H7 (cell line): ENCODE results near the gene RTKN2. TPM values are rescaled to one million over a fixed set of nuclear protein-coding genes. Genes with fewer than 3 reads are reported as not detected.

Source experiments
- DNase-seq: peaks from one replicate; pipeline ENCODE4 v3.0.0; 2012
- H3K27me3 ChIP-seq: 2 replicates; pipeline ENCODE4 v1.6.0; 2011; ENCODE audit warnings: mild to moderate bottlenecking, low read length; ENCODE audit not compliant: control insufficient read depth, insufficient read depth
- H3K36me3 ChIP-seq: replicated peaks from 2 replicates; pipeline ENCODE4 v1.5.1; 2011; ENCODE audit warnings: low read length; ENCODE audit not compliant: control insufficient read depth, insufficient read depth
- H3K4me3 ChIP-seq: 2 replicates; pipeline ENCODE4 v1.5.1; 2011; ENCODE audit warnings: low read depth, mild to moderate bottlenecking, control low read depth, low read length, moderate library complexity; ENCODE audit not compliant: insufficient read depth
- total RNA-seq: library from RNA; depleted of rRNA; stranded (reverse); fragments of >200 nt; shearing (Covaris generic); gene quantifications from 2 replicates; pipeline ENCODE4 v1.2.3, GENCODE V29; 2014

The RTKN2 gene
- total RNA-seq, 1 experiment from 2014 or later = 9.5 TPM

- H3K4me3 ChIP-seq = no peak overlapping the region
- H3K36me3 ChIP-seq = no peaks in the 10 kb centered on the region
- no peaks in the 10 kb centered on the region; the same call in 1 of the 2 replicates for H3K27me3 ChIP-seq
- no peak for DNase-seq
These were observed 1.4 kb upstream of the RTKN2 start for GRCh38 chr10:62270020-62270419.

DNA sequence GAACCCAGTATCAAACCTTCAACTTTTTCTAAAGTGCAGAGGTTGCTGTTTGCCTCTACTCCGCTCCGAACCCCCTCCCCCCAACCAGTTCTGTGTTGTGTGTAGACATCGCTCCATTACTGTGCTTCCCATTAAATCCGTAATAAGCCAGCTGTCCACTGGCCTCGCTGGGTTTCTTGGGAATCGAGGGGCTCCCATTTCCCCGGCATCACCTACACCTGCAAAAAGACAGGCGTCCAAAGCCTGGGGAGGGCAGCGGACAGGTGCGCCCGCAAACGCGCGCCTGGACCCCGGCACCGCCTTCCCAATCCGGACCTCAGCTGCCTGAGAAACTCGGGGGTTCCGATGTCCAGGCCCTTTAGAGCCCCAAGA, 631 bp downstream of the RTKN2 start:
- H3K36me3 ChIP-seq = no peaks in the 10 kb centered on the region
- no peak for DNase-seq
- H3K27me3 ChIP-seq = no peaks in the 10 kb centered on the region; the same call in 1 of the 2 replicates
- peak overlapping the region; percentile 84 for H3K4me3 ChIP-seq

- no peaks in the 10 kb centered on the region for H3K36me3 ChIP-seq
- no peak for DNase-seq
- H3K27me3 ChIP-seq = no peaks in the 10 kb centered on the region
- no peak overlapping the region for H3K4me3 ChIP-seq
These were observed 2.0 kb downstream of the RTKN2 start for GRCh38 chr10:62266611-62267010.

GRCh38 chr10:62266147-62266546, 2.5 kb downstream of the RTKN2 start:
- H3K27me3 ChIP-seq = no peaks in the 10 kb centered on the region
- no peak overlapping the region for H3K4me3 ChIP-seq
- no peaks in the 10 kb centered on the region for H3K36me3 ChIP-seq
- DNase-seq = no peak

GRCh38 chr10:62264702-62265436, 3.8 kb downstream of the RTKN2 start:
- Histone ChIP-seq H3K27me3 (no peaks in the 10 kb centered on the region), H3K4me3 (no peak overlapping the region), H3K36me3 (no peaks in the 10 kb centered on the region)
- peak; percentile 67 for DNase-seq

- Histone ChIP-seq H3K27me3 (no peaks in the 10 kb centered on the region), H3K4me3 (no peak overlapping the region), H3K36me3 (no peaks in the 10 kb centered on the region; the same call in 1 of the 2 replicates)
- no peak for DNase-seq
These were observed 4.5 kb downstream of the RTKN2 start for GRCh38 chr10:62264126-62264525.

GRCh38 chr10:62261666-62262065, 7.0 kb downstream of the RTKN2 start:
- Histone ChIP-seq H3K4me3 (no peak overlapping the region), H3K36me3 (no peaks in the 10 kb centered on the region; the same call in 1 of the 2 replicates), H3K27me3 (no peaks in the 10 kb centered on the region)
- no peak for DNase-seq

GRCh38 chr10:62259998-62260397, 8.6 kb downstream of the RTKN2 start:
- H3K4me3 ChIP-seq = no peak overlapping the region
- no peaks in the 10 kb centered on the region for H3K27me3 ChIP-seq
- H3K36me3 ChIP-seq = no peaks in the 10 kb centered on the region; the same call in 1 of the 2 replicates
- no peak for DNase-seq

DNA sequence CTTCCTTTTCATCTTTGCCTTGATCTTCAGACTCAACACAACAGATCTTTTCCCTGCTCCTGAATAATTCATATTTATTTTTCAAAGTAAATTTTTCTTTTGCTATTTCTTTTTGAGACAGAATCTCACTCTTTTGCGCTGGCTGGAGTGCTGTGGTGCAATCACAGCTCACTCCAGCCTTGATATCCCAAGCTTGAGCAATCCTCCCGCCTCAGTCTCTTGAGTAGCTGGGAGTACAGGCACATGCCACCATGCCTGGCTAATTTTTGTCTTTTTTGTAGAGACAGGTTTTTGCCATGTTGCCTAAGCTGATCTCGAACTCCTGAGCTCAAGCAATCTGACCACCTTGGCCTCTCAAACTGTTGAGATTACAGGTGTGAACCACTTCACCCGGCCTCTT, 9.2 kb downstream of the RTKN2 start:
- DNase-seq = no peak
- Histone ChIP-seq H3K27me3 (no peaks in the 10 kb centered on the region), H3K4me3 (no peak overlapping the region), H3K36me3 (no peaks in the 10 kb centered on the region; the same call in 1 of the 2 replicates)

- Histone ChIP-seq H3K36me3 (no peaks in the 10 kb centered on the region; the same call in 1 of the 2 replicates), H3K27me3 (no peaks in the 10 kb centered on the region), H3K4me3 (no peak overlapping the region)
- DNase-seq = no peak
These were observed 9.7 kb downstream of the RTKN2 start for GRCh38 chr10:62258926-62259325.

DNA sequence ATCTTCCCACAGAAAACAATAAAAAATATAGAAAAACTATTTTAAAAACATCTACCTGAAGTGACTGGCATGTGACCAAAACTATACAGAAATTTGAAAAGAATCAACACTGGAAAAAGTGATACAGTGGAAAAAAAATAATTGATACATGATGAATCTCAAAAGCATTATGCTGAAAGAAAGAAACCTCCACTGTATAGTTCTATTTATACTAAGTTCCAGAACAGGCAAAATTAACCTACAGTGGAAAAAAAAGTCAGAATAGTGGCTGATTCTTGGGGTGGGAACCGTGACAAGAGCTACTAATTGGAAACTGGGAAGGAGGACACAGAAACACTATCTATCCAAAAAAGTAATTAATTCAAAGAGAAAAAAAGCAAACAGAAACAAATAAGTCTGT, 14.9 kb downstream of the RTKN2 start:
- Histone ChIP-seq H3K4me3 (no peak overlapping the region), H3K36me3 (no peaks in the 10 kb centered on the region), H3K27me3 (no peaks in the 10 kb centered on the region)

DNA sequence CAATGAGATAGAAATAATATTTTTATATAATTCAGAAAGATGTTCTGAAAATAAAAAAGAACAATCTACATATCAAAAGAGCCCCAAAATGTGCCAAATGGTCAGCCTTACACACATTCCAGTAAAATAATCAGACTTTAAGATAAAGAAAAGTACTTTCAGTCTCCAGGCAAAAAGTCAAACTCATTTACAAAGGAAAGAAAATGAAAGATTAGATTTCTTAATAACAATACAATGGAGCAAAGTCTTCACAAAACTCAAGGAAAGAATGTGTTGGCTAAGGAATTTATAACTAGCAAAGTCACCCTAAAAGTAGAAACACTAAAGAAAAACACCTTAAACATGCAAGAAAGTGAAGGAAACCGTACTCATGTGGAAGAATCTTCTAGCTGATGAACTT, 16.6 kb downstream of the RTKN2 start:
- Histone ChIP-seq H3K4me3 (no peak overlapping the region), H3K27me3 (no peaks in the 10 kb centered on the region), H3K36me3 (no peaks in the 10 kb centered on the region)
- no peak for DNase-seq

More for the DNA sequence above, 14.9 kb downstream of the RTKN2 start:
- no peak for DNase-seq

- Histone ChIP-seq H3K36me3 (no peaks in the 10 kb centered on the region), H3K27me3 (no peaks in the 10 kb centered on the region), H3K4me3 (no peak overlapping the region)
- no peak for DNase-seq
These were observed 17.9 kb downstream of the RTKN2 start for GRCh38 chr10:62250594-62251198.

DNA sequence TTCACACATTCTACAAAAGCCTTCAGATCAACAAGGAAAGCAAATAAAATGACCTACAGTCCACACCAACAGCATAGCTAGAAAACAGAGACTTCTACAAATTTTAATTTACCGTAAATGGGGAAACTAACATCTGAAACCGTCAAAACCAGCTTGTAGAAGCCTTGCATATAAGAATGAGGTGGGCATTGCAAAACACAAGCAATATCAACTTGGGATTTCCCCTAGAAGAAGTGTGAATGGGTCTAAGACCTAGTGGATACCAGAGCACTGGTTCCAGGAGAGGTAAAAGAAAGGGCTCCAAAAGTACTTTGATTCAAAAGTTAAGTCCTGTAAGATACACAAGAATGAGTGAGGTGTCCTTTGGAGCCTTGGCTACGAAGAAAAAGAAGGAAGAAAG, 18.7 kb downstream of the RTKN2 start:
- Histone ChIP-seq H3K36me3 (no peaks in the 10 kb centered on the region), H3K27me3 (no peaks in the 10 kb centered on the region), H3K4me3 (no peak overlapping the region)
- DNase-seq = no peak

DNA sequence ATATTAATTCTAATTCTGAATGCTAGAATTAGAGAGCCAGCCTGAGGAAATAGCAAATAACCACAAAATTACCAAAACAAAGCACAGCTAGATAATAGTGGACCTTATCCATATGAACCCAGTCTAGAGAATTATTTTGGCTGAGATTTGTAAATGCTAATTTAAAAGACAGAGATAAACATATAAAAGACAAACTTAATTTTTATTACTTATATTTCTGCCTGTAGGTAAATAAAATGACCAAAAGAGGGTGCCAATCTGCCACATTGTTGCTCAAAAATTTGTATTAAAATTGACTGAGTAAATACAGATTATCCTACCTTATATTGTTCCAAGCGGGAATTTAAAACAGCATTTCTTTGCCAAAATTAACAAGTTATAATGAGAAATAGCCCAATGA, 20.2 kb downstream of the RTKN2 start:
- Histone ChIP-seq H3K4me3 (no peak overlapping the region), H3K27me3 (no peaks in the 10 kb centered on the region), H3K36me3 (no peaks in the 10 kb centered on the region)
- no peak for DNase-seq
